GM12865 (cell line): ENCODE results near the gene MYT1.
"Not testable (repeated sequence)": the region's sequence is repeated elsewhere in the genome, so short reads cannot be mapped to it uniquely, and the experiment has no call there.

ENCODE experiments used
- DNase-seq: peaks from one replicate; pipeline ENCODE4 v3.0.0; 2010; ENCODE audit warnings: low read depth
- H3K4me3 ChIP-seq: 2 replicates; pipeline ENCODE4 v1.5.1; 2011; ENCODE audit warnings: mild to moderate bottlenecking, low read depth, low read length, control low read depth
- CTCF ChIP-seq: IDR thresholded peaks from 2 replicates; pipeline ENCODE4 v1.5.1; 2011; ENCODE audit warnings: low read length, control low read depth, low read depth, inconsistent platforms; ENCODE audit not compliant: insufficient read depth; ENCODE audit errors: missing control alignments

The MYT1 gene

GRCh38 chr20:64182146-64182865 lies 18.1 kb downstream of the MYT1 start:
- no peak for DNase-seq
- H3K4me3 ChIP-seq, result no peak overlapping the region
- TF ChIP-seq CTCF, result no peak

GRCh38 chr20:64183313-64183712 lies 19.1 kb downstream of the MYT1 start:
- no peak for TF ChIP-seq CTCF
- H3K4me3 ChIP-seq, result no peak overlapping the region
- no peak for DNase-seq

GRCh38 chr20:64184795-64185194 lies 20.5 kb downstream of the MYT1 start:
- no peak overlapping the region for H3K4me3 ChIP-seq
- no peak for DNase-seq

GRCh38 chr20:64185276-64185900 lies 21.1 kb downstream of the MYT1 start:
- no peak for DNase-seq
- H3K4me3 ChIP-seq, result no peak overlapping the region
- no peak for TF ChIP-seq CTCF

More at GRCh38 chr20:64184795-64185194, 20.5 kb downstream of the MYT1 start:
- TF ChIP-seq CTCF, result no peak

GRCh38 chr20:64186071-64186598 lies 21.9 kb downstream of the MYT1 start:
- no peak overlapping the region for H3K4me3 ChIP-seq
- TF ChIP-seq CTCF, result no peak
- no peak for DNase-seq

GRCh38 chr20:64187213-64187612 lies 23.0 kb downstream of the MYT1 start:
- not testable (repeated sequence) for DNase-seq, H3K4me3 ChIP-seq

- H3K4me3 ChIP-seq, result no peak overlapping the region
- TF ChIP-seq CTCF, result no peak
- DNase-seq, result no peak
Measured at GRCh38 chr20:64188091-64188490, 23.8 kb downstream of the MYT1 start.
